HG02642 (cell line): ENCODE results near the gene STAG1.
"Not testable (repeated sequence)": the region's sequence is repeated elsewhere in the genome, so short reads cannot be mapped to it uniquely, and the experiment has no call there.

ENCODE experiments used
- ATAC-seq: cut with Tn5 transposase; IDR thresholded peaks from one replicate; pipeline ENCODE4 v1.9.1; 2021; ENCODE audit warnings: mild to moderate bottlenecking; ENCODE audit not compliant: unreplicated experiment, poor library complexity

Gene STAG1

DNA sequence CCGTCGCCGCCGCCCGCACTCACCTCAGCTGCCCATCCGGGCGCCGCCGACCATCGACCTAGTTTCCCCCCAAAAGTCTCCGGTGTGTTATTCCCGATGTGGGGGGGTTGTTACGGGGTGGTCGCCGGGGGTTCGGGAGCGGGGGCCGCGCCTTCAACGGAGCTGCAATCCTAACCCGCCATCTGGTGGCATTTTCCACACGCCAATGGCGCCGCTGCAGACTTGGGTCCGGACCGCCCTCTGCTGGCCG lies at the start of gene STAG1:
STAG1 (minus strand) TSS at position 207 of the 250 bp plus-strand sequence. CDS start 121,480 bp downstream, outside the sequence.
- no peak for ATAC-seq

DNA sequence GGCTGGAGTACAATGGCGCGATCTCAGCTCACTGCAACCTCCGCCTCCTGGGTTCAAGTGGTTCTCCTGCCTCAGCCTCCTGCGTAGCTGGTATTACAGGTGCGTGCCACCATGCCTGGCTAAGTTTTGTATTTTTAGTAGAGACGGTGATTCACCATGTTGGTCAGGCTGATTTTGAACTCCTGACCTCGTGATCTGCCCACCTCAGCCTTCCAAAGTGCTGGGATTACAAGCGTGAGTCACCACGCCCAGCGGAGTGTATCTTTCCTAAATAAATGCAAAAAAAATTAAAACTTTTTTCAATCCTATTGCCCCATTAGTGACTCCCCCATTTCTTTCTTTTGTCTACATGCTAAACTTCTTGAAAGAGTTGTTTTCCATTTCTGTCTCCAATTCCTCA lies 49.0 kb upstream of the STAG1 start:
- not testable (repeated sequence) for ATAC-seq

DNA sequence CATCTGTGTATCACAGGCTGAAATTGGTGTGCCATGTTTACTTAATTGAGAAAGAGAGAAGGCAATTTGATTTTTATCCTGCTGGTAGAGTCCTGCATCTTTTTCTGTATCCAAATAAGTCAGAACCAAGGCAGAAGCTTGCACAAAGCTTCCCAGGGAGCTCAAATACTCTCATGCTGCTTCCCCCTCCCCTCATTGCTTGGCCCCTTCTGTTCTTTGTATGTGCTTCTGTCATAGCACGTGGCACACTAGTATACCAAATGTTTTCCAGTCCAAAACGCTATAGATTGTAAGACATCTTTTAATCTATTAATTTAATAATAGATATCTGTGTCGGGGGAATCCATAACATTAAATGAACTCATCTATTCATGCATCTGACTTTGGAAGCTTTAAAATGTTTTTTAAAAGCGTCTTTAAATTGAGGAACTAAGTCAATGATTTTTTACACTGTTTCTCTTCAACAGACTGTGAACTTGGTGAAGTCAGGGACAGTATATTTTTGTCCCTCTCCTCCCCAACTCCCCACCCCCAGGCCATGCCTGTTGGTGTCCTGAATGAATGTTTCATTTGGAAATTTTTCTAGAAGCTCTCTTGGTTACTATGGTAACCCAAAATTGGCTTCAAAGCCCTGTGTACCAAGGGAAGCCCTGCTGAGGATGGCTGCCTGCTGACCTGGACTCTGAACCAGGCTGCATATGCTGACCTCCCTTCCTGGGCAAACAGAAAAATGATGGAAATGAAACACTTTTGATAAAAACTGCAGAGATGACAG lies 40.6 kb upstream of the STAG1 start:
- no peak for ATAC-seq

DNA sequence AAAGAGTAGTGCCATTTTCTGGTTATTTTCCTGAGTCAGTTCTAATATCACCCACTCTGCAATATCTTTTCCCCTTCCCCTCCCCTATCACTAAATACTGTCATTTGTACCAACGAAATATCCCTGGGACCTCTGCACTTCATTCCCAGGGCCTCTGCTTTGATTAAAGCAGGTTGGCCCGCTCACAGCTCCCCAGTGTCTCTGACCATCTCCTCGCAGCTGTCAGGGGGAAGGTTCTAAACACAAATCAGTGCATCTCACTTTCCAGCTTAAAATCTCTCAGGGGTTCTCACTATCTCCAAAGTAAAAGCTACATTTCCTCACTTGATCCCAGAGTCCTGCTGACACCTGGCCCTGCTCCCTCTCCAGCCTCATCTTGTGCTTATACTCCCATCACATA lies 38.6 kb upstream of the STAG1 start:
- ATAC-seq, result no peak

DNA sequence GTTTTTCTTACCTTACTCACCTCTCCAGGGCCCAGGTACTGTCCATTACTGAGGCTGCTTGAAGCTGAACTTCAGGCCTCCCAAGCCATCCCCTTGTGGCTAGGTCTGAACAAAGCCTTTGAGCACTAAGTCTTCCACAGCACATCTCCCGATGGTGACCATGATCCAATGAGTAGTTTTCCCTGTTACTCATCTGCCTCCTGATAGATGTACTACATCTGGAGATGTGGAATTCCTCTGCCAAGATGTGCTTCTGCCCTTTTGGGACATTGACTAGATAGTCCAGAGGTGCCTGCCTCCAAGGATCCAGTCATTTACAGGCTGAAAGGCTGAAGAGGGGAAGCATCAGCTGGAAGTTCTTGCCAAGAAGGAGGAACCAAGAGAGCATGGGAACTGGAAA lies 37.8 kb upstream of the STAG1 start:
- no peak for ATAC-seq

DNA sequence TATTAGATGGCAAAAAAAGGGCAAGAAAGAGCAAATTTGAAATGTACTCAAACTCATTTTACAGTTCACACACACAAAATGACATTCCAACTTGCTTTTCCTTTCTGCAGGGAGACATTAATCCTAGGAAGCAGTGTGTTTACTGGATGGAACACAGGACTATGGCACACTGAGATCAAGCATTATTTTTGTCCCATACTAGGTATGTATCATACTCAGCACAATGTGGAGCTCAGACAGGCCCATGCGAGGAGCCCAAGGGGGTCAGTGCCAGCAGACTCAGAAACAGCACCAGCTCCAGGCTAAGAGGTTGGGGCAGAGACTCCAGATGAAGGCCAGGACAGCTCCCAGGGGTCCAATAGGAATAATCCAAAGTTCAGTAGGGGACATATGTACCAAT lies 36.0 kb upstream of the STAG1 start:
- no peak for ATAC-seq

DNA sequence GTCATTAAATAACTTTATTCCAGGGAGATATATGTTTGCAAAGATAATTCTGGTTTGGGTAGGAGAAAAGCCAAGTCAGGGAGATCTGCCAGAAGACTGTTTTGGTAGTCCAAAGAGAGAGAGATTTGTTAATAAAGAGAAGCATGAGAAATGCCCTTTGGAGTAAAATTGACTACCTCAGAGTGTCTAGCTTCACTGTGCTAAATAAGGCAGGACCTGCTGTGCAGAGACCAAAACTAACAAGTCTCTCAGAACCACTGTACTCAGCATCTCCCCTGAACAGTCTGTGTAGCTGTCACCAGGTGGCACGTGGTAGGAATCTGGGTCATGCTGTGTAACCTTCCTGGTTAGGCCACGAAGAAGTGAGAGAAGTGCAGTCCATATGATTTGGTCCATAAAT lies 35.2 kb upstream of the STAG1 start:
- peak; percentile 73 for ATAC-seq

DNA sequence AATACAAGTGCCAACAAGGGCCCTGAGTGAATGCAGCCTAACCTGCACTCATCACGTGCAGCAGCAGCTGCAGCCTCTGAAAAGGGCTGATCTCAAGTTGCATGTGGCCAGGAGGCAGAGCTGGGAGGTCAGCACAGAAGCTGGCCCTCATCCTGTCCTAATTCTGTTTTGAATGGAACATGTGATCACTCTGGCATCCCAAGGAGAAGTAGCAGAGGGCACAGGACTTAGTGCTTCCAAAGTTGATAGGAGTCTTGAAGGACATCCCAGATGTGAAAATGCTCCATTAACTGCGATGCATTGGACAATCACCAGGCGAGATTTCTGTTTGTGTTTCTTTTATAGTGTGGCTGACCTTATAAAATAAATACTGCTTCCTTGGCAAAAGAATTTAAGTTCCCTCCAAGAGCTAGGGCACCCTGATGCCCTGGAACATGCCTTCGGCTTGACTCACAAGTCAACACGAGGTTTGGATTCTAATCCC lies 31.6 kb upstream of the STAG1 start:
- ATAC-seq, result no peak

DNA sequence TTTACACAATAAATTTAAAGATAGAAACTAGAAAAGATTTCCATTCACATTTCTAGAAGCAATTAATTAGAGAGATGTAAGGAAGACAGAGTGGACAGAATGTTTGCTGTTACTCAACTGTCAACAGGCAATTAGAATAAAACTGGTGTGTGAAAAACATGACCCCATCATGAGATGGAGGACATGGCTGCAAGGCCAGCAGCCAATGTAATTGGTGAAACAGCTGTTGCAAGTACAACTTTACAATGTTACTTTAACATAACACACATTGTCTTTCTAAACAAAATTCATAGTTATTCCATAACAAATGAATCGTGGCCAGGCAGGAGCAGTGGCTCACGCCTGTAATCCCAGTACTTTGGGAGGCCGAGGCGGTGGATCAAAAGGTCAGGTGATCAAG lies 28.6 kb upstream of the STAG1 start:
- ATAC-seq, result no peak

DNA sequence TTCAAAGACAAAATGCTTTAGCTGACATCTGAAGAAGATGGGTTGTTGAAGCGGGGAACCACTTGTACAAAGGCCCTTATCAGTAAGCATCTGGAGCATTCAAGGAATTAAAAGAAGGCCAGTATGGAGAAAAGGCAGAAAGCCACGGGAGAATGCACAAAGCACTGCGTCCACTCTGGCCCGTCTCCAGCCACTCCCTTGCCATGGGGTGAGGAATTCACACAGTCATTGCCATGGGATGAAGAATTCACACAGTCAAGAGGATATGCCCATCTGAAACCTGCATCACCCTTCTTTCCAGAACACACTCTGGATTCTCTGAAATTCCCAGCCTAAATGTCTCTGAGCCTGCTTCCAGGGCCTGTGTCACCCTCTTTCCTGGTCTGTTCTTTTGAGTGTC lies 26.7 kb upstream of the STAG1 start:
- no peak for ATAC-seq

DNA sequence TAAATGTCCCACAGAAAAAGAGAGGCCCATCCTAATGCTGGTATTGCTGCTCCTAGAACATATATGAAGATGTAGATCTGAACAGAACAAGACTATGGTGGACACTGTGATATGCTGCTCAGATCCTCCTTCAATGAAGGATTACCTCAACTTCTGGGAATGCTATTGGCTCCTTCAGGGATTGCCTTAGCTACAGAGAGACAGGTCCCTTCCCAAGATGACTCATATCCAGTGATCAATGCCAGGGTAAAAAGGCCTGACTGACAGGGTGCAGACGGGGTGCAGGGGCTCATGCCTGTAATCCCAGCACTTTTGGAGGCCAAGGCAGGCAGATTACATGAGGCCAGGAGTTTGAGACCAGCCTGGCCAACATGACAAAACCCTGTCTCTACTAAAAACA lies 20.5 kb upstream of the STAG1 start:
- ATAC-seq, result no peak

DNA sequence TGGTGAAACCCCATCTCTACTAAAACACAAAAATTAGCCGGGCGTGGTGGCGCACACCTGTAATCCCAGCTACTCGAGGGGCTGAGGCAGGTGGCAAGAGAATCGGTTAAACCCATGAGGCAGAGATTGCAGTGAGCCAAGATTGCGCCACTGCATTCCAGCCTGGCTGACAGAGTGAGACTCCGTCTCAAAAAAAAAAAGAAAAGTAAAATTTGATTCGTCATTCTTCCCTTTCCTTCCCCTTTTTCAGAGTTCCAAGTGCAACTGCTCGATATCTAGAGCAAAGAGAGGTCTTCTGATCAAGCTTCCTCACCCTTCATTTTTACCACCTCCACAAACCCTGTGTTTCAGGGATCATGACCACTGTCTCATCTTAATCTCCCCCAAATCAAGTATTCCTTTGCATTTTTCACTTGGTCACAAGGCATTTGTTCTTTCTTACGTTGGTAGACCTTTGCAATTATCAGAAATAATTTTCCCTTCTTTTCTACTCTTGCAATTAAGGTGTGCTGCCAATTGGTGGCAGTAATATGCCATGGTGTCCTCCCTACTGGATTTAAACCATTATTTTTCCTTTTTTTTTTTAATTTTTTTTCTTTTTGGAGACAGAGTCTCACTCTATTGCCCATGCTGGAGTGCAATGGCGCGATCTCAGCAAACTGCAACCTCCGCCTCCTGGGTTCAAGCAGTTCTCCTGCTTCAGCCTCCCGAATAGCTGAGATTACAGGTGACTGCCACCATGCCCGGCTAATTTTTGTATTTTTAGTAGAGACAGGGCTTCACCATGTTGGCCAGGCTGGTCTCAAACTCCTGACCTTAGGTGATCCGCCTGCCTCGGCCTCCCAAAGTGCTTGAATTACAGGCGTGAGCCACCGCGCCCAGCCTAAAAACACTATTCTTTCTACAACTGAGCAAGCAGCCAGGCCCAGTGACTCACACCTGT lies 6.3 kb upstream of the STAG1 start:
- ATAC-seq, result not testable (repeated sequence)

DNA sequence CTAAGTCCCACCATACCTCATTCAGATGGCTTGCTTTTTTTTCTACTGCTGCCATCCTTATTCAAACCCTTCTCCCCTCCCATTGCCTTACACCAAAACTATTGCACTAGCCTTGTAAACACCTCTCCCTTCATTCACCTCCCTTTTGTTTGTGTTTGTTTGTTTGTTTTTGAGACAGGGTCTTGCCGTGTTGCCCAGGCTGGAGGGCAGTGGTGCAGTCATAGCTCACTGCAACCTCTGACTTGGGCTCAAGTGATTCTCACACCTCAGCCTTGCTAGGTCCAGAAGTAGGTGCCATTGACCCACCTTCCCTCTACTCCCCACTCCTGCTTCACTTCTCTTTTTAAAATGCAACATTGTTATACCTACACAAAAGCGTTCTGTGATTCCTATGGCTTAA lies 3.0 kb upstream of the STAG1 start:
- no peak for ATAC-seq

DNA sequence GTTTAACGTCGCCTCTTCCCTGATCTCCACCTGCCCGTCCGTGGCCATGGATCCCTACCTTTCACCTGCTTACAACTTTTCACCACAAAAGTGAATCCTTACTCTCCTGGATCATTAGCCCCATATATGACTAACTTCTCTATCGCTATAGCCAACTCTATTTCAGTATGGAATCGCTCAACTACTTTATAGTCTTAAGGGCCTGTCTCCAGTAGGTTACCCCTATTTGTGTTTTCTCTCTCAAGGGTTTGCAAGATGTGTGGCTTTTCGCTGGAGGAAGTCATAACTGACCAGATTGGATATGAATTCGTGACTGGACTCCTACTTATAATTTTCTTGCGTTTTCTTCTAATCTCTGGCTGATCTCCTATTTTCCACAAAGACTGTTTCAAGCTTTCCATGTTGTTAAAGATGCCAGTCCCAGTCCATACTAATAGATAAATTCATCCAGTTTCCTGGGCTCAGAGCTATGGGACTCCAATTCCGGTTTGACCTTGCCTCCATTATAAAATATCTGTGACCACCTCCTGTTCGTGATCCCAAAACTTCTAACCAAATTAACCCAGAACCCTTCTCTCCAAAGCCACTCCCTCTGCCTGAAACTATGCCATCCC lies 1.3 kb upstream of the STAG1 start:
- no peak for ATAC-seq

DNA sequence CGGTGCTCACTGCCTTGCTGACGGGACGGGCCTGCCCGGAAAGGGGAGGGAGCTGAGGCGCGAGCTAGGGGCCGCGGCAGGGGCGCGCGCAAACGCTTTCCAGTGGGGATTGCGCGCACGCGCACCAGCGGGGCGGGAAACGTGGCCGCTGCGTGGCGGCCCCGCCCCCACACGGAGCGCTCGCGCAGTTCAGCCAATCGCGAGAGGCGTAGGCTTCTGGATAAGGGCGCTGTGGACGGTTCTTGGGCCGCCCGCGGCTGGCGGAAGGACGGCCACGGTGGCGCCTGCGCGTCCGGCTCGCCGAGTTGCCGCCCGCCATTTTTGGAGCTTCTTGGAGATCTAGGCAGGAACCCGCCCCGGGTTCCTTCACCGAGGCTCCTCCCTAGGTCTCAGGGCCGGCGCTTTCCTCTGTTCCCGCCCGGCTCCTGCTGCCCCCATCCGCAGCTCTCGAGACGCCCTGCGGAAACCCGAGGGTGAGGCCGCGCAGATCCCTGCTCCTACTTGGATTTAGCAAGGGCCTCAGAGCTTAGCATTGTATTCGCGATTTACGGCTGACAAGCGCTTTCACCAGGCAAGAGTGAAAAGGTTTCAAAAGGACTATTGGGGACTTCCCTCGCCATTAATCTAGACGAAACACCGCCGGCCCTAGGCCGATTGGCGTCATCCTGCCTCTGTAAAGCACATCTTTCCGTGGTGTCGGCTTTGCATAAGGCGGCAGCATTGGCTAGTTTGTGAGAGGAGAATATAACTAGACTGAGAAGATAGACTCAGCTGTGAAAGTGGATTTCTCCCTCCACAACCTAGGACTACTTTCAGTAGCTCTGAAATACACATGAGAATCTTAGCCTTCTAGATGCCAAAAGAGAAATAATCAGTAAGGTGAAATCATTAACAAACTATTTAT lies 496 bp upstream of the STAG1 start:
- peak; percentile 87 for ATAC-seq

DNA sequence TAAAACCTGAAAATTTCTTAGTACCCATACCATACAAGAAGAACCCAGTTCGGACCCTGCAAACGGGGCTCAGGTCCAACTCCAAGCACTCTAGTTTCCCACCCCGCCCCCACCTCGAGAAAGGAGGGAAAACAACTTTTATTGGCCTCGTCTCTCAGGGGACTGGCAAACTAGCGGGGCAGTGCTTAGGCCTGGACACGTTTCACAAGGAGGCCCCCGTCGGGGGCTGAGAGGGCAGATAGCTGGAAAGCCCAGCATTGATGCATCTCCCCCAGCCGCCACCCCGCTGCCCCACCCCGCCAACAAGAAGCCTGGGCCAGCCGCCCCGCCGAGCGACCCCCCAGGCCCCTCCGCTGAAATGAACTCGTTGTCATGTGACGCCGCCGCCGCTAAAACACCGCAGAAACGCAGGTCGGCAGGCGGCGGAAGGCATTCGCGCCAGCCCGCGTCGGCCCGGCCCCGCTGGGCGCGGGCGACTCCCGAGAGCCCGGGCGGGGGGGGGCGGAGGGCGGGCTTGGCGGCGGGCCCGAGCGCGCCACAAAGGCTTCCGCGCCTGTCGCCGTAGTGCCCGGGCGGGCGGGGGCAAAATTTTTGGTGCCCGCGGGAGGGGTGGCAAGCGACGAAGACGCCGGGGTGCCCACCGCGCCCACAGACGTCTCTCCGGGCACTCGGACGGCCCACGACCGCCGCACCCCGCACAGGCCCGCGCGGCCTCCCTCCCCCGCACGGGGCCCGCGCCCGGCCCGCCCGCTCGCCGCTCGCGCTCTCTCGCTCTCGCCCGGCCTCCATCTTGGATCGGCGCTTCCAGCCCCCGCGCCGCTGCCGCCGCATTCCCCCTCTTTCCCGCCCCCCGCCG lies 634 bp downstream of the STAG1 start:
- ATAC-seq, result peak; percentile 23

DNA sequence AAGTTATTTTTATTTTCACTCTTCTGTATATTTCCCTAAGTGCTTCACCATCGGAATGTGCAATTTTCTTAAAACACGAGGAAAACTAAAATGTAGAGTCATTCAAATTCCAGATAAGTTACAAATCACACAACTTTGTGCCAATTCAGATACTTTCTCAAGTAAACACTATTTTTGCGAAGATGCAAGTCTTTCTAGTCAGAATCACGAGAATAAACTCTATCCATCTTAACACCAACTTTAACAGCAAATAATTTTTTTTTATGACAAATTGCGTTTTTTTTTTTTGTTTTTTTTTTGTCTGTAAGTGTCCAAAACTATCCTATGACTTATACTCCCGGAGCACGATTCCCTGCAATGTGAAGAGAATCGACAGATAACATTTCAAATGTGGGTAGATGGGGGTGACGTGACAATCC lies 1.3 kb downstream of the STAG1 start:
- ATAC-seq, result no peak

DNA sequence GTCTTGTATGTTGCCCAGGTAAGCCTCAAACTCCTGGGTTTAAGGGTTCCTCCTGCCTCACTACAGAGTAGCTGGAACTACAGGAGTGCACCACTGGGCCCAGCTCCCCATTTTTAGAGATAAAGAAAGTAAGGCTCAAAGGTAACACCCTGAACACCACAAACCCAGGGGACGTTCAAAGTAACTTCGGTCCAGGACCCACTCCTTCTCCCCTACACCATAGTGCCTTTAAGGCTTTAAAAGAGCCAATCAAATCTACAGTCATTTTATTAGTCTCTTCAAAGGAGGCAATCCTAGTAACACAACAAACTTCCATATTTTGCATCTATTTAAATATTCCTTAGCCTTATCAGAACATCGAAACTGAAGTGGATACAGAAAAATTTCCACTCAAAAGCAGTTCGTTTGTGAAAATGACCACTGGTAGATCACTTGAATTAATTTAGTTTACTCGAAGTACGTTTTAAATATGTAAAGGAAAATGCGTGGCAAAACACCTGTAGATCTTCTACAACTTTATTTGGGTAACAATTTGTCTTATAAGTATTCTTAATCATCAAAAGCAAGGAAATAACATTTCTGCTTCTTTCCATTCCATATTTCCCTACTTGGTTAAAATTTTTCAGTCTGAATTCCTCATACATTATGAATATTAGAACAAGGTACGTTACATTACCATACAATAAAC lies 1.8 kb downstream of the STAG1 start:
- ATAC-seq, result no peak

DNA sequence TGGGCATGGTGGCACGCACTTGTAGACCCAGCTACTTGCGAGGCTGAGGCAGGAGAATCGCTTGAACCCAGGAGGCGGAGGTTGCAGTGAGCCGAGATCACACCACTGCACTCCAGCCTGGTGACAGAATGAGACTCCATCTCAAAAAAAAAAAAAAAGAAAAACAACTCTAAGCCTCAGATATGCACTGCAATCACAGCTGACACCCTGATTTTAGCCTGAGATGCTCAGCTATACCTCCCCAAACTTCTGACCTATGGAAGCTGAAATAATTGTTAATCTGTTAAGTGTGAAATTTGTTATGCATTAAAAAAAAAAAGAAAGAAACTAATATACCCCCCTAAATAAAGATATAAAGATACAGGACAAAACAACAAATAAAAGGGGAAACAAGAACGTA lies 2.6 kb downstream of the STAG1 start:
- ATAC-seq, result not testable (repeated sequence)
